Gastrocnemius medialis (tissue), 4 donors: ENCODE data around the gene MAPK14.

Experiments
- POLR2A ChIP-seq, 2 donors: fragments of 450-650 bp; IDR thresholded peaks; one replicate each; pipeline ENCODE4 v1.6.1; 2017; ENCODE audit warnings: antibody characterized with exemption in 2 of 2, mild to moderate bottlenecking in 2 of 2, moderate library complexity in 2 of 2
- TF ChIP-seq, protein P1 (sequence below), 5 experiments: fragments of 450-650 bp in 3 of 5; fragments of 200-600 bp in 2 of 5; sonication (generic) in 2 of 5; IDR thresholded peaks in 4 of 5; conservative IDR thresholded peaks in 1 of 5; 1 replicate in 4 of 5; 2 replicates in 1 of 5; pipeline ENCODE4 v1.5.1; 2016 to 2019; ENCODE audit warnings: antibody characterized with exemption in 5 of 5, mild to moderate bottlenecking in 3 of 5, moderate library complexity in 3 of 5

DNA sequence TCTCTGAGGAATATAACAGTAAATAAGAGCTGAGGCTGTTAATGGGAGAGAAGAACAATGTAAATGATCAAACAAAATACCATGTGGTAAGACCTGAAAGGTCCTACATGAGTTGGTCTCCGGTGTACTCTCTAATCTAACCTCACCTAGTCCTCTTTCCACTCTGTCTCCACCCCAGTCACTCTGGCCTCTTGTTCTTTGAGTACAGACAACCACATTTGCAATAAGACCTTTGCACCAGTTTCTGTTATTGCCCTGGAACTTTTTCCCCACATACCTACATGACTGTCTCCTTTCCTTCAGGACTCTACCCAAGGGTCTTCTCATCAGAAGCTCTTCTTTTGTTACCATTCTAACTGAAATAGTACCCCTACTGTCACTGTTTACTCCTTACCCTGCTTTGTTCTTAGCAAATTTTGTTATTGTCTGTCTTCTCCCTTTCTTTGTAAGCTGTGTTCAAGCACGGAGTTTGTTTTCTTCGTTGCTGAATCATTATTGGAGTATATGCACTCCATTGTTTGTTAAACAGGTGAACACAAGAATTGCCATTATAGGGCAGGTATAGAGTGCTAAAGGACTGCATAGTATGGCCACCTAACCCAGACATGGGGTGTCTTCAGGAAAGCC, 37.3 kb downstream of the MAPK14 start:
- TF ChIP-seq, protein P1, sequence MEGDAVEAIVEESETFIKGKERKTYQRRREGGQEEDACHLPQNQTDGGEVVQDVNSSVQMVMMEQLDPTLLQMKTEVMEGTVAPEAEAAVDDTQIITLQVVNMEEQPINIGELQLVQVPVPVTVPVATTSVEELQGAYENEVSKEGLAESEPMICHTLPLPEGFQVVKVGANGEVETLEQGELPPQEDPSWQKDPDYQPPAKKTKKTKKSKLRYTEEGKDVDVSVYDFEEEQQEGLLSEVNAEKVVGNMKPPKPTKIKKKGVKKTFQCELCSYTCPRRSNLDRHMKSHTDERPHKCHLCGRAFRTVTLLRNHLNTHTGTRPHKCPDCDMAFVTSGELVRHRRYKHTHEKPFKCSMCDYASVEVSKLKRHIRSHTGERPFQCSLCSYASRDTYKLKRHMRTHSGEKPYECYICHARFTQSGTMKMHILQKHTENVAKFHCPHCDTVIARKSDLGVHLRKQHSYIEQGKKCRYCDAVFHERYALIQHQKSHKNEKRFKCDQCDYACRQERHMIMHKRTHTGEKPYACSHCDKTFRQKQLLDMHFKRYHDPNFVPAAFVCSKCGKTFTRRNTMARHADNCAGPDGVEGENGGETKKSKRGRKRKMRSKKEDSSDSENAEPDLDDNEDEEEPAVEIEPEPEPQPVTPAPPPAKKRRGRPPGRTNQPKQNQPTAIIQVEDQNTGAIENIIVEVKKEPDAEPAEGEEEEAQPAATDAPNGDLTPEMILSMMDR (IDR thresholded peaks at IDR 0.05 in 4 of 5, conservative IDR thresholded peaks at IDR 0.05 in 1 of 5) = no peak
- TF ChIP-seq POLR2A (IDR thresholded peaks at IDR 0.05) = no peak
